GM19099 (cell line): ENCODE data around the gene CDT1.

Source experiments
- POLR2A ChIP-seq: IDR thresholded peaks from 3 replicates; pipeline ENCODE4 v1.6.1; 2011; ENCODE audit warnings: low read depth; ENCODE audit not compliant: insufficient read length; ENCODE audit errors: extremely low read depth

The CDT1 gene

DNA sequence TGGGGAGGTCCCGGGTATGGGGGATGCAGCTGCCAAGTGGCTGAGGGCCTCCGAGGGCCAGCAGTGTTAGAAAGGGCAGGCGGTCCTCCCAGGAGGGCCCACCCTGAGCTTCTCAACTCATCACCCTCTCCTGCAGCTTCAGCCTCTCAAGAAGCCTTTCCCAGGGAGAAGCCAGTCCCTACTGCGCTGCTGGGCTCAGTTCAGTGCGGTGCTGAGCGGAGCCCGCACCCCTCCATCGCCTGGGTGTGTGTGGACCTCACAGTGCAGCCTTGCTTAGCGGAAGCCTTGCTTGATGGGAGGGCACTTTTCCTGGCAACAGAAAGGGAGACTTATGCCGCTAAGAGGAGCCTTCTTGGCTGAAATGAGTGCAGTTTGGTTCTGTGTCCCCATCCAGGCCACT, 11.6 kb downstream of the CDT1 start:
- TF ChIP-seq POLR2A: no peak

DNA sequence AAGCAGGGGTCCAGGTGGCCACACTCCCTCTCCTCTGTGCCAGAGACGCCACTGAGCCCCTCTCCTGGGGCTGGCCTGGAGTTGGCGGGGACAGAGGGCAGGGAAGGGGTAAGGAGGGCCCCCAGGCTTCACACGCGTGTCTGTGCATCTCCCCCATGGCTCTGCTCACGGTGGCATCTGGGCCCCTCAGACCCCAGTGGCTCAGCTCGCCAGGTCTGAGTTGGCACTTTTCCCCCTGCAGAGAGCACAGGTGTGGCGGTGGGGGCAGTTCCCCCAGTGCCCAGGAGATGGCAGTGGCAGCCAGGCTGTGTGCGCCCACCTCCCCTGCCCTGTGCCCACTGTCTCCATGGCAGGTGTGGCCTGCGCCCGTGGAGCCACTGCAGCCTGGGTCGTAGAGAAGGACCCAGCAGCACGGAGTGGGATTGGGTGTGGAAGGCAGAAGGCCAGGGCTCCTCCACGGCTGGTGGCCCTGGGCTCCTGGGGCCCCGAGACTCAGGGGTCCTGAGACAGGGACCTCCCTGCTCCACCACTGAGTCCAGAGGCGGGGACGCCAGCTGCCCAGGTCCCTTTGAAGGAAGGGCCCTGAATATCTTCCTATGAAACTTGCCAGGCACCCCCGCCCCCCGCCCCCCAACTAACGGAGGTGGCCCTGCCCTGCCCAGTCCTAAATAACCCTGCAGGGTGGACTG, 12.5 kb downstream of the CDT1 start:
- TF ChIP-seq POLR2A: no peak

- TF ChIP-seq POLR2A: no peak
These were observed 13.3 kb downstream of the CDT1 start for GRCh38 chr16:88816736-88817535.

DNA sequence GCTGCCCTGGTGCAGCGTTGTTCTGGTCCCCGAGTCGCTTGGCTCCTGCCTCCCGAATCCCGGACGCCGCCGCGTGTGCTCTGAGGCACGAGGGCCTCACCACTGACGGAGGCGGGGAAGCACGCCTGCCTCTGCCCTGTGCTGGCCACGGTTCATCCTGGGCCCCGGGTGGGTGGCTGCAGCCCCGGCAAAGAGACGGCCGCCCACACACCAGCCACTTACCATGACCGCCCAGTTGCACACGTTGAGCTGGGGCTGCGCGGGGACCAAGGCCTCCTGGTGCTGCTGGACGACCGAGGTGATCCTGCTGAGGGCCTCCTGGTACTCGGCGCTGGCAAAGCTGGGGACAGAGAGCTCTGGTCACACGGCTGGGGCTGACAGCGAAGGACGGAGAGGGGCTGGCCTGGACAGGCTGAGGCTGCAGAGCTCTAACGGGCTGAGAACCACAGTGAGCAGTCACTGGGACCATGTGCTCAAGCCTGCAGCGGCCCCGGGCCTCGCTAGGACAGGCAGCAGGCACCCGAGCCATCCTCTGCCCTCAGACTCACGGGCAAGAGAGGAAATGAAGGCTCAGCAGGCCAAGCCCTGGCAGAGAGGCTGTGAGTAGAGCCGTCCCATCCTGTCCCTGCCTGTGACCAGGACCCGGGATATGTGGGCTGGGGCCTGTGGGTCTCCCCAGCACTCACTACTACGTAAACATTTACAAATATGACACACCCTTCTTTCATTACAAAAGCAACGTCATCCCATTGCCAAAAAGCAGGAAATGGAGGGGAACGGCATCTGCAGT, 14.4 kb downstream of the CDT1 start:
- TF ChIP-seq POLR2A: no peak

DNA sequence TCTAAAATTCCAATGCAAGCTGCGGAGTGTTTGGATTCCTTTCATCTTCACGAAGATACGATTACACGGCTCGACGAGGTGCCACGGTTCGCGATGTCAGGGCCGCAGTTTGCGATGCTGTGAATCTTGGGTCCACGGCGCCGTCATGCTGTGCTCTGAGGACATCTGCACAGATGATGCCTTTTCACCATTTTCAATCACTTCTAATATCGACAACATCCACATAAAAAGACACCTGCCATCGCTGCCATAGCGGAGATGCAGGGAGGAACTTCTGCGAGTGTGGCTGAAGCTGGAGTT, 14.9 kb downstream of the CDT1 start:
- no peak for TF ChIP-seq POLR2A

- no peak for TF ChIP-seq POLR2A
These were observed 15.5 kb downstream of the CDT1 start for GRCh38 chr16:88819126-88819525.

GRCh38 chr16:88820385-88821025, 16.9 kb downstream of the CDT1 start:
- TF ChIP-seq POLR2A: no peak

DNA sequence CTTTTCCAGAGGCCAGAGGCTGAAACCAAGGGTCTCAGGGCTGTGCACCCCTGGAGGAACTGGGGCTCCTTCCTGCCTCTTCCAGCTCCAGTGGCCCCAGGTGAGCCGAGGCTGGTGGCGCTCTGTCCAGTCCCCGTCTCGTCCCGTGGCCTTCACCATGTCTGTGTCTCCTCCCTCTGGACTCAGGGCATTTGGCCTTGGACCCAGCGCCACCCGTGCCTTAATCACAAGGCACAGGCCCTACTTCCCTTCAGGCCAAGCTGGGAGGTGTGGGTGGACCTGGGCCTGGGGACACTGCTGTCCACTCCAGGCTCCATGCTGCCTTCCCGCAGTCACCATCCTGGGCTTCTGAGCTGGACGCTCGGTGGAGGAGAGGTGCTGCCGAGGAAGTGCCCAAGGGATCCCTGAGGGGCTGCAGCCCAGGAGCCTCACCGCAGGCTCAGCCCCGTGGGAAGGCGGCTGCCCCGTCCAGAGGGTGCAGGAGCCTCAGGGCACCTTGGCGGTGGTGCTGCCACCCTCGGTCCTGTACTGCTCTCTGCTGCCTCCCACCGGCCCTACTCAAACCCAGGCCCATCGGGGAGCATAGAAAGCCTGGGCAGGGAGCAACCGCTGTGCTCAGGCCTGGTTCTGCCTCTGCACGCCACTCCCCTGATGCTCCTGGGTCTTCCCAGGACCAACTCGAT, 17.7 kb downstream of the CDT1 start:
- no peak for TF ChIP-seq POLR2A

- TF ChIP-seq POLR2A: no peak
These were observed 18.9 kb downstream of the CDT1 start for GRCh38 chr16:88822281-88823040.

GRCh38 chr16:88824256-88825077, 20.9 kb downstream of the CDT1 start:
- no peak for TF ChIP-seq POLR2A

GRCh38 chr16:88825146-88825545, 21.6 kb downstream of the CDT1 start:
- TF ChIP-seq POLR2A: no peak

DNA sequence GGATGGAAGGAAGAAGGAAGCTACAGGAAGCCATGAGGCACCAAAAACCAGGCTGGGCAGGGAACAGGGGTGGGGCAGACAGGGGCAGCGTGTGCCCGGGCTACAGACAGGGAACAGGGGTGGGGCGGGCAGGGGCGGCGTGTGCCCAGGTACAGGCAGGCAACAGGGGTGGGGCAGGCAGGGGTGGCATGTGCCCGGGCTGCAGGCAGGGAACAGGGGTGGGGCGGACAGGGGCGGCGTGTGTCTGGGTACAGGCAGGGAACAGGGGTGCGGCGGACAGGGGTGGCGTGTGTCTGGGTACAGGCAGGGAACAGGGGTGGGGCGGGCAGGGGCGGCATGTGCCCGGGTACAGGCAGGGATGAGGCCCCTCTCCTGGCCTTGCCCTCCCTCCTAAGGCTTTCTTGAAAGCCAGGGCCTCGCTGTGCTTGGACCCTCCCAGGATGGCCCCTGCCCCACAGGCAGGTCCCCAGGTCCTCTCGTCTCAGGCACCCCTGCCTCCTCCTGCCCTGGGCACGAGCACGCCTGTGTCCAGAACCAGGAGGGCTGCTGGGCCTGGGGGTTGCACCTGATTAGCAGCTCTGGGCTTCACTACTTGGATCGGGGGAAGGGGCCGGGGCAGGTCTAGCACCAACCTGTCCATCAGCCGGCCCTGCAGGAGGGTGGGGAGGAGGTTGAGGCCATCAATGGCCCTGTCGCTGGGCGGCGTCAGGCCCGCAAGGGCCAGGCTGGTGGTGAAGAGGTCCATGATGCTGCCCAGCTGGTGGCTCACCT, 22.7 kb downstream of the CDT1 start:
- TF ChIP-seq POLR2A: no peak
